Upper lobe of right lung (tissue), 1 donor: ENCODE measurements around the gene BLZF1. TPM values are rescaled to one million over a fixed set of nuclear protein-coding genes. Genes with fewer than 3 reads are reported as not detected.

Experiments used
- ATAC-seq: fragments of 200-7000 bp; cut with Tn5 transposase; one replicate; pipeline ENCODE4 v1.9.1; 2020; ENCODE audit warnings: mild to moderate bottlenecking, moderate library complexity
- DNase-seq: peaks from one replicate; pipeline ENCODE4 v3.0.0-alpha.2; 2020
- H3K27ac ChIP-seq: fragments of 200-600 bp; one replicate; pipeline ENCODE4 v1.8.0; 2022
- H3K27me3 ChIP-seq: fragments of 200-600 bp; one replicate; pipeline ENCODE4 v1.8.0; 2022; ENCODE audit warnings: mild to moderate bottlenecking
- H3K36me3 ChIP-seq: fragments of 200-600 bp; one replicate; pipeline ENCODE4 v1.8.0; 2022
- H3K4me1 ChIP-seq: fragments of 200-600 bp; one replicate; pipeline ENCODE4 v1.8.0; 2022
- H3K4me3 ChIP-seq: fragments of 200-600 bp; one replicate; pipeline ENCODE4 v1.8.0; 2022; ENCODE audit warnings: mild to moderate bottlenecking
- H3K9me3 ChIP-seq: fragments of 200-600 bp; one replicate; pipeline ENCODE4 v1.8.0; 2022
- intact Hi-C: fragments of 100-400 bp; cut with DNase I; formaldehyde crosslinking; loops from one replicate; pipeline ENCODE4 v1.11.0; 2022
- total RNA-seq: library from RNA; stranded (reverse); fragmentation: NEBNext Ultra II Directional; extraction: Animal tissue kit (Norgen Biotek cat#: 25700); gene quantifications from one replicate; pipeline ENCODE4 v1.2.1, GENCODE V29; 2021
- TF ChIP-seq, protein P1 (sequence below): fragments of 200-600 bp; IDR thresholded peaks from one replicate; pipeline ENCODE4 v1.8.0; 2022; ENCODE audit warnings: antibody characterized with exemption
- donor health status: DM: no; HTN: yes; CAD: no; lungs with severe emphysema.

BLZF1 gene
- total RNA-seq, 1 donor from 2014 or later = 22.4 TPM

DNA sequence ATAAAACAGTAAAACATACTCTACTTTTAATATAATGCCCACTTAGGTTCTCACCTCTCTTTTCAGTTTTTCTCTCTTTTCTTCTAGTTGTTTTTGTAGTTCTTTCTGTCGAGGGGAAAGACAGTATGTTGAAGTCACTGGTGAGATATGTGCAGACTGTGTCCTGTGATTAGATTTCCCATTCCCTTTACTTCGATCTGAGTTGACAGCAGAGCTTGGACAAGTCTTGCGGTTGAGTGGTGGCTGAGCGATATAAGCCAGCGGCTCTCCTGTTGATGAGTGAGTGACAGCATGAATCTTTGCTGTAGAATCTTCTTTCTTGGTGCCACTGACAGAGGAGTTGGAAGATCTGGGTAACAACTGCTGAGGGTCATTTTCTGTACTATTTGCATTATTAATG lies 53.3 kb downstream of the BLZF1 start:
- H3K36me3 ChIP-seq = no peaks in the 10 kb centered on the region
- H3K4me3 ChIP-seq = no peak overlapping the region
- no peak for DNase-seq
- no peak for ATAC-seq
- TF ChIP-seq, protein P1, sequence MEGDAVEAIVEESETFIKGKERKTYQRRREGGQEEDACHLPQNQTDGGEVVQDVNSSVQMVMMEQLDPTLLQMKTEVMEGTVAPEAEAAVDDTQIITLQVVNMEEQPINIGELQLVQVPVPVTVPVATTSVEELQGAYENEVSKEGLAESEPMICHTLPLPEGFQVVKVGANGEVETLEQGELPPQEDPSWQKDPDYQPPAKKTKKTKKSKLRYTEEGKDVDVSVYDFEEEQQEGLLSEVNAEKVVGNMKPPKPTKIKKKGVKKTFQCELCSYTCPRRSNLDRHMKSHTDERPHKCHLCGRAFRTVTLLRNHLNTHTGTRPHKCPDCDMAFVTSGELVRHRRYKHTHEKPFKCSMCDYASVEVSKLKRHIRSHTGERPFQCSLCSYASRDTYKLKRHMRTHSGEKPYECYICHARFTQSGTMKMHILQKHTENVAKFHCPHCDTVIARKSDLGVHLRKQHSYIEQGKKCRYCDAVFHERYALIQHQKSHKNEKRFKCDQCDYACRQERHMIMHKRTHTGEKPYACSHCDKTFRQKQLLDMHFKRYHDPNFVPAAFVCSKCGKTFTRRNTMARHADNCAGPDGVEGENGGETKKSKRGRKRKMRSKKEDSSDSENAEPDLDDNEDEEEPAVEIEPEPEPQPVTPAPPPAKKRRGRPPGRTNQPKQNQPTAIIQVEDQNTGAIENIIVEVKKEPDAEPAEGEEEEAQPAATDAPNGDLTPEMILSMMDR = no peak
- intact Hi-C loops = no loop called here
- no peaks in the 10 kb centered on the region for H3K4me1 ChIP-seq
- H3K27ac ChIP-seq = no peak overlapping the region
- no peaks in the 10 kb centered on the region for H3K27me3 ChIP-seq
- H3K9me3 ChIP-seq = no peaks in the 10 kb centered on the region

DNA sequence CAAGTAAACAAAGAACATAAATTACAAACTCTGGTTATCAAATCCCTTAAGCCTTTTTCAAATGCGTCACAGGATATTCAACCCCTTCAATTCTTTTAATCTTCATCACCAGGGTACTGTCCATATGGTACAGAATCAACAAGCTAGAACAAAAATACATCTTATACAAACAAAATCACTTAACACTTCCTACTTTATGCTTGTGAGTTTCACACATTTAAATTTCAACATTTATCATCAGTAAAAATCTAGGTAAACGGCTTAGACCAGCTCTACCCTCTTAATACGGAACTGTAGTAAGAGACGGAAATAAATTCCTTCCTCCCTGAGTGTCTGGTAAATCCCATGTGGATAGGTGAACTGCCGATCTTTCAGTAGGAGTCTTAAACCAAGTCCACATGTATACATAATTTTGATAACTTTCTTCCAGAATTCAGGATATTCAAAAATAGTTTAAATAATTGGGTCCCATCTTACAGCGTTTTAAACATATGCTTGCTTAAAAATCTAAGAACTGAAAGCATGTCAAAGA lies 58.2 kb downstream of the BLZF1 start:
- Histone ChIP-seq H3K36me3 (no peaks in the 10 kb centered on the region), H3K27ac (no peak overlapping the region), H3K27me3 (peaks cover 5% of the 10 kb centered on the region), H3K4me3 (no peak overlapping the region), H3K4me1 (no peaks in the 10 kb centered on the region), H3K9me3 (no peaks in the 10 kb centered on the region)
- intact Hi-C loops = no loop called here
- TF ChIP-seq, protein P1 = no peak
- DNase-seq (no peak), ATAC-seq (no peak)

DNA sequence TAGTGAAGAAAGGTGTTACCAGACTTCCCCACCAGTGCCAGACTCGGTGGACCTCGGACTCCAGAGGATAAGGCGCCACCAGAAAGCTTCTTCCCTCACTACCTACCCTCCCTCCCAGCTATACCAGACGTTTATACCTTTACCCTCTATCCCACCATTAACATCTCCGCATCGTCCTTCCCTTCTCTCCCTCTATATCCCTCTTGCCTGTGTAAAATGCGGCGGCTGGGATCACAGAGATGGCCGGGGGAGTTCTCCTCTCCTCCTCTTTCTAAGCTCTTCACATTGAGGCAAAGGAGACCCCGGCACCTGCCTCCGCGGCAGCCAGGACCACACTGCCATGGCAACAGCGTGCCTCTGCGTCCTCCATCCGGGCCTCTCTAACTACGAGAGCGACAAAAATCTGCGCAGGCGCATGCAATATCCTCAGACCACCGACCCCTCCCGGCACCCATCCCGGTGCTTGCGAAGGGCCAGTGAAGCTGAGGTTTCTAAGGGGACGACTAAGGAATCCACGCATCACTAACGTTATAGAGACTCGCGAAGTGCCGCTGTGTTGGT lies 59.2 kb downstream of the BLZF1 start, which contains the start of gene CCDC181:
Gene CCDC181, minus strand, starts transcription at position 394 of the 561 bp plus-strand sequence. CDS start 2,547 bp downstream, outside the sequence.
- Histone ChIP-seq H3K36me3 (no peaks in the 10 kb centered on the region), H3K4me1 (no peaks in the 10 kb centered on the region), H3K4me3 (peak within 1 kb of the TSS; percentile 38), H3K27ac (no peak within 1 kb of the TSS), H3K27me3 (peaks cover 5% of the 10 kb centered on the region), H3K9me3 (no peaks in the 10 kb centered on the region)
- TF ChIP-seq, protein P1 = no peak
- intact Hi-C loops = no loop called here
- DNase-seq = peak; percentile 67
- peak; percentile 72 for ATAC-seq

Other genes starting within 250 kb of the BLZF1 start
- gene NME7, start 398 bp upstream of the BLZF1 start, total RNA-seq = 12.1 TPM
- gene CCDC181, start 59.3 kb downstream of the BLZF1 start, total RNA-seq = 0.32 TPM
- gene SLC19A2, start 117.7 kb downstream of the BLZF1 start, total RNA-seq = 12.8 TPM
- 1.6 TPM for gene F5, start 218.3 kb downstream of the BLZF1 start, total RNA-seq